PC-3 (cell line): ENCODE data around the gene PLAC9. TPM values are rescaled to one million over a fixed set of nuclear protein-coding genes. Genes with fewer than 3 reads are reported as not detected.

Source experiments
- ATAC-seq: fragments of 200-7000 bp; cut with Tn5 transposase; 2 replicates; pipeline ENCODE4 v1.9.1; 2020; ENCODE audit warnings: mild to moderate bottlenecking, moderate library complexity
- BruUV-seq: library from RNA; stranded (reverse); fragments of 400-500 nt; replicated peaks from 2 replicates; lab custom pipeline; 2021; lab: Mats Ljungman, UMichigan
- CTCF ChIA-PET: fragments of 300-600 bp; sonication (Branson Sonifier 250); formaldehyde crosslinking; loops from one replicate; lab custom pipeline; 2022; ENCODE audit warnings: antibody characterized with exemption; lab: Charles Lee
- POLR2A ChIA-PET: fragments of 300-600 bp; sonication (Branson Sonifier 250); formaldehyde crosslinking; loops from one replicate; lab custom pipeline; 2022; ENCODE audit warnings: antibody characterized with exemption; ENCODE audit not compliant: unreplicated experiment; lab: Charles Lee
- DNase-seq: peaks from one replicate; pipeline ENCODE4 v3.0.0-alpha.2; 2015
- H2AFZ ChIP-seq: fragments of 300-600 bp; sonication (generic); 2 replicates; pipeline ENCODE4 v1.6.0; 2016; ENCODE audit warnings: antibody characterized with exemption, low read length
- H3F3A ChIP-seq: fragments of 300-600 bp; sonication (generic); one replicate; pipeline ENCODE4 v1.6.0; 2017; ENCODE audit warnings: antibody characterized with exemption, low read length, control low read depth, mild to moderate bottlenecking; ENCODE audit not compliant: unreplicated experiment
- H3K27ac ChIP-seq: fragments of 300-600 bp; sonication (generic); 2 replicates; pipeline ENCODE4 v1.5.1; 2016; ENCODE audit warnings: mild to moderate bottlenecking, low read length
- H3K27me3 ChIP-seq: fragments of 300-600 bp; sonication (generic); 2 replicates; pipeline ENCODE4 v1.6.1; 2016; ENCODE audit warnings: low read length, mixed read lengths
- H3K36me3 ChIP-seq: fragments of 300-600 bp; sonication (generic); 2 replicates; pipeline ENCODE4 v1.6.1; 2016; ENCODE audit warnings: low read depth, mixed run types, low read length, mixed read lengths
- H3K4me1 ChIP-seq: fragments of 300-600 bp; sonication (generic); 2 replicates; pipeline ENCODE4 v1.5.1; 2016; ENCODE audit warnings: low read length; ENCODE audit not compliant: insufficient read depth
- H3K4me2 ChIP-seq: fragments of 300-600 bp; sonication (generic); 2 replicates; pipeline ENCODE4 v1.6.0; 2016; ENCODE audit warnings: low read length
- H3K4me3 ChIP-seq: fragments of 300-600 bp; sonication (generic); 2 replicates; pipeline ENCODE4 v1.5.1; 2016; ENCODE audit warnings: mild to moderate bottlenecking, low read length, mixed read lengths
- H3K79me2 ChIP-seq: fragments of 300-600 bp; sonication (generic); 2 replicates; pipeline ENCODE4 v1.6.1; 2017; ENCODE audit warnings: low read length, mixed read lengths
- H3K9ac ChIP-seq: fragments of 300-600 bp; sonication (generic); 2 replicates; pipeline ENCODE4 v1.6.0; 2016; ENCODE audit warnings: mild to moderate bottlenecking, low read length
- H3K9me2 ChIP-seq: fragments of 300-600 bp; sonication (generic); replicated peaks from 2 replicates; pipeline ENCODE4 v1.6.1; 2016; ENCODE audit warnings: mixed run types, low read length, mixed read lengths
- H3K9me3 ChIP-seq: fragments of 300-600 bp; sonication (generic); 2 replicates; pipeline ENCODE4 v1.6.1; 2016; ENCODE audit warnings: low read length, mixed read lengths
- H4K20me1 ChIP-seq: fragments of 300-600 bp; sonication (generic); 2 replicates; pipeline ENCODE4 v1.6.1; 2016; ENCODE audit warnings: low read length, mixed read lengths
- CTCF ChIP-seq: fragments of 300-600 bp; sonication (generic); conservative IDR thresholded peaks from 2 replicates; pipeline ENCODE4 v1.5.1; 2017; ENCODE audit warnings: antibody characterized with exemption, low read depth, mild to moderate bottlenecking, low read length
- EZH2 ChIP-seq: fragments of 300-600 bp; sonication (generic); IDR thresholded peaks from one replicate; pipeline ENCODE4 v1.6.1; 2017; ENCODE audit warnings: antibody characterized with exemption, mild to moderate bottlenecking, low read length; ENCODE audit not compliant: unreplicated experiment
- EZH2phosphoT487 ChIP-seq: fragments of 300-600 bp; sonication (generic); IDR thresholded peaks from 2 replicates; pipeline ENCODE4 v1.6.1; 2018; ENCODE audit warnings: mild to moderate bottlenecking, antibody characterized with exemption, low read length, borderline replicate concordance
- intact Hi-C: fragments of 100-400 bp; cut with micrococcal nuclease; formaldehyde crosslinking; loops from 2 replicates; pipeline ENCODE4 v1.9.0; 2023
- total RNA-seq: library from RNA; depleted of rRNA; stranded (reverse); fragments of >200 nt; gene quantifications from 2 replicates; pipeline ENCODE4 v1.2.3, GENCODE V29; 2014

PLAC9 gene
- total RNA-seq, 1 experiment from 2014 or later, result 2.0 TPM

GRCh38 chr10:80159166-80159873 lies 26.8 kb downstream of the PLAC9 start:
- no peak for TF ChIP-seq CTCF
- TF ChIP-seq EZH2, result no peak
- no peak for TF ChIP-seq EZH2phosphoT487
- Histone ChIP-seq H3K4me2 (peak overlapping the region; percentile 47), H3K36me3 (peaks cover 82% of the 10 kb centered on the region), H3K9me3 (no peaks in the 10 kb centered on the region), H3K4me1 (peaks cover 71% of the 10 kb centered on the region), H3K9me2 (no peaks in the 10 kb centered on the region), H2AFZ (no peak overlapping the region), H3F3A (peaks cover 23% of the 10 kb centered on the region), H3K4me3 (peak overlapping the region; percentile 2; the same call in 1 of the 2 replicates), H3K27ac (peak overlapping the region; percentile 65), H3K9ac (peak overlapping the region; percentile 16), H3K27me3 (no peaks in the 10 kb centered on the region), H4K20me1 (peaks cover 9% of the 10 kb centered on the region), H3K79me2 (peaks cover 16% of the 10 kb centered on the region)
- no peak for ATAC-seq
- intact Hi-C loops, result loop anchor here (2.0 kb wide), 1 partner anchor 715 kb away; the partner anchor contains the start of gene ZCCHC24
- BruUV-seq, result TSS peak; percentile 84
- ChIA-PET CTCF (interaction anchor here (0.5 to 0.9 kb wide), 3 partner anchors 15 to 48 kb away, joined by 3 to 9 read pairs (median 3); no protein-coding TSS in a partner anchor), POLR2A (interaction anchor here (0.5 to 1.2 kb wide), 7 partner anchors 15 to 1186 kb away, joined by 3 to 4 read pairs (median 3); no protein-coding TSS in a partner anchor)
- peak; percentile 28 for DNase-seq

GRCh38 chr10:80160361-80161320 lies 28.1 kb downstream of the PLAC9 start:
- BruUV-seq, result no TSS peak

More at GRCh38 chr10:80160361-80161320, 28.1 kb downstream of the PLAC9 start:
- H3K9me2 ChIP-seq, result no peaks in the 10 kb centered on the region
- no peaks in the 10 kb centered on the region for H3K27me3 ChIP-seq
- no peak overlapping the region for H3K9ac ChIP-seq
- DNase-seq (no peak), ATAC-seq (no peak)
- no peak overlapping the region for H3K4me2 ChIP-seq
- H3K27ac ChIP-seq, result no peak overlapping the region
- CTCF ChIA-PET, result interaction anchor here (0.8 kb wide), 1 partner anchor 47 kb away, joined by 3 read pairs; no protein-coding TSS in a partner anchor
- peaks cover 29% of the 10 kb centered on the region for H3K79me2 ChIP-seq
- TF ChIP-seq EZH2, result no peak
- no peak for TF ChIP-seq CTCF
- TF ChIP-seq EZH2phosphoT487, result no peak
- H3K9me3 ChIP-seq, result no peaks in the 10 kb centered on the region
- POLR2A ChIA-PET, result interaction anchor here (0.8 to 1.2 kb wide), 3 partner anchors 17 to 82 kb away, joined by 3 to 4 read pairs (median 3); no protein-coding TSS in a partner anchor
- no peak overlapping the region for H2AFZ ChIP-seq
- H3K4me1 ChIP-seq, result peaks cover 71% of the 10 kb centered on the region
- peaks cover 9% of the 10 kb centered on the region for H4K20me1 ChIP-seq
- H3K4me3 ChIP-seq, result no peak overlapping the region
- intact Hi-C loops, result no loop called here
- H3K36me3 ChIP-seq, result peaks cover 87% of the 10 kb centered on the region
- H3F3A ChIP-seq, result peaks cover 16% of the 10 kb centered on the region
